ENCODE measurements around the gene PTPRE. TPM values are rescaled to one million over a fixed set of nuclear protein-coding genes. Genes with fewer than 3 reads are reported as not detected.

PTPRE gene
- total RNA-seq, 1 experiment from 2014 or later, result 0.50 TPM

DNA sequence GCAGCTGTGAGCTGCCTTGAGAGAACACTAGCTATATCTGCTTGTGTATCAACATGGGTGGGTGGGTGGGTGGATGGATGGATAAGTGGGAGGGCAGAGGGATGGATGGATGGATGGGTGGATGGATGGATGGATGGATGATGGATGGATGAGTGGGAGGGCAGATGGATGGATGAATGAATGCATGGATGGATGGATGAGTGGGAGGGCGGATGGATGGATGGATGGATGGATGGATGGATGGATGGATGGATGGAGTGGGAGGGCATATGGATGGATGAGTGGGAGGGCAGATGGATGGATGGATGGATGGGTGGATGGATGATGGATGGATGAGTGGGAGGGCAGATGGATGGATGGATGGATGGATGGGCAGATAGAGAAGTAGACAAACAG, 143.2 kb downstream of the PTPRE start:
- no peaks in the 10 kb centered on the region for H3K36me3 Mint-ChIP-seq (ENCODE audit: insufficient read depth, unreplicated experiment)
- Histone ChIP-seq H3K4me1 (no peaks in the 10 kb centered on the region), H3K36me3 (ENCODE audit: control insufficient read depth, insufficient read depth, low read length) (no peaks in the 10 kb centered on the region), H3K9me3 (no peaks in the 10 kb centered on the region), H3K4me3 (ENCODE audit: low read depth, low read length) (no peak overlapping the region), H3K27me3 (replicated peaks; ENCODE audit: control insufficient read depth, insufficient read depth, low read length) (no peaks in the 10 kb centered on the region)
- no peak overlapping the region for H3K27ac Mint-ChIP-seq (ENCODE audit: unreplicated experiment)
- no peaks in the 10 kb centered on the region for H3K27me3 Mint-ChIP-seq (ENCODE audit: insufficient read depth, unreplicated experiment)
- POLR2A ChIA-PET, result no interaction called here
- TF ChIP-seq, protein P1, sequence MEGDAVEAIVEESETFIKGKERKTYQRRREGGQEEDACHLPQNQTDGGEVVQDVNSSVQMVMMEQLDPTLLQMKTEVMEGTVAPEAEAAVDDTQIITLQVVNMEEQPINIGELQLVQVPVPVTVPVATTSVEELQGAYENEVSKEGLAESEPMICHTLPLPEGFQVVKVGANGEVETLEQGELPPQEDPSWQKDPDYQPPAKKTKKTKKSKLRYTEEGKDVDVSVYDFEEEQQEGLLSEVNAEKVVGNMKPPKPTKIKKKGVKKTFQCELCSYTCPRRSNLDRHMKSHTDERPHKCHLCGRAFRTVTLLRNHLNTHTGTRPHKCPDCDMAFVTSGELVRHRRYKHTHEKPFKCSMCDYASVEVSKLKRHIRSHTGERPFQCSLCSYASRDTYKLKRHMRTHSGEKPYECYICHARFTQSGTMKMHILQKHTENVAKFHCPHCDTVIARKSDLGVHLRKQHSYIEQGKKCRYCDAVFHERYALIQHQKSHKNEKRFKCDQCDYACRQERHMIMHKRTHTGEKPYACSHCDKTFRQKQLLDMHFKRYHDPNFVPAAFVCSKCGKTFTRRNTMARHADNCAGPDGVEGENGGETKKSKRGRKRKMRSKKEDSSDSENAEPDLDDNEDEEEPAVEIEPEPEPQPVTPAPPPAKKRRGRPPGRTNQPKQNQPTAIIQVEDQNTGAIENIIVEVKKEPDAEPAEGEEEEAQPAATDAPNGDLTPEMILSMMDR (IDR thresholded peaks at IDR 0.05; ENCODE audit: insufficient read depth in 1 of 2, low read depth in 1 of 2, low read length in 1 of 2, severe bottlenecking in 1 of 2, unreplicated experiment in 1 of 2), result no peak
- DNase-seq, result no peak
- H3K9me3 Mint-ChIP-seq (ENCODE audit: unreplicated experiment), result no peaks in the 10 kb centered on the region
- intact Hi-C loops (cut with micrococcal nuclease; ENCODE audit: unreplicated experiment), result no loop called here
- no peaks in the 10 kb centered on the region for H3K4me1 Mint-ChIP-seq (ENCODE audit: low read depth, unreplicated experiment)
- CTCF ChIA-PET, result no interaction called here
- no peak overlapping the region for H3K4me3 Mint-ChIP-seq (ENCODE audit: unreplicated experiment)
- BruUV-seq (replicated peaks), result no TSS peak

DNA sequence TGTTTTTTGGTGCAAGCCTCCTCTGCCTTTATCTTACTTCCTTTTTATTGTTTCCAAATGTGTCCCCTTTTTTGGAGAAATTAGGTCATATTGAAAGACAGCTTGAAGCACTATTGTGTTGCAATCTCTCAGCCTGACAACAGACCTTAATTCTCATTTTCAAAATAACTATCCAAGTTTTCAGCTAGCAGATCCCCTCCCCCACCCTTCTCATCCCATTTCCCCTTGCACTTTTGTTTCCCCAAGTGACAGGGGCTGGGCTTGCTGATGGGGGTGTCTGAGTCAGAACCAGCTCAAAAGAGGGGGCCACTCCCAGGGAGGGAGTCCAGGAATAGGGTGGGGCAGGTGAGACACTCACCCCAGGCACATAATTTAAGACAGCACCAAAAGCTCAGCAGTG, 144.0 kb downstream of the PTPRE start:
- peak in 1 of 2 experiments; percentile 3 for DNase-seq
- CTCF ChIA-PET, result no interaction called here
- TF ChIP-seq, protein P1 (IDR thresholded peaks at IDR 0.05; ENCODE audit: insufficient read depth in 1 of 2, low read depth in 1 of 2, low read length in 1 of 2, severe bottlenecking in 1 of 2, unreplicated experiment in 1 of 2), result no peak

DNA sequence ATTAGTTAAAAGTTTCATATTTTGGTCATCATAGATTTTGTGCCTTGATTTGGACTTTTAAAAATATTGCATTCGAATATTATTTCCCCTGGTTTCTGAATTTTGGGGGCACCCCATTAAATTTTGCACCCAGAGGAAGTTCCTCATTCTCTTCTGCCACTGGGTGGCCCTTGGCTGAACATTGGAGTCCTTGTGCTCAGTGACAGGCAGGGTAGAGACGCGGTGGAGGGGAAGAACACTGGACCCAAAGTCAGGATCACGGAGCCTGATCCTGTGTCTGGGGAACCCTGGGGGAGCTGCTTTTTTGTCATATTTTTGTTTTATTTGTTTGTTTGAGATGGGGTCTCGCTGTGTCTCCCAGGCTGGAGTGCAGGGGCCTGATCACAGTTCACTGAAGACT, 144.6 kb downstream of the PTPRE start:
- ChIA-PET CTCF (no interaction called here), POLR2A (no interaction called here)
- H3K9me3 Mint-ChIP-seq (ENCODE audit: unreplicated experiment), result no peaks in the 10 kb centered on the region
- TF ChIP-seq, protein P1 (IDR thresholded peaks at IDR 0.05; ENCODE audit: insufficient read depth in 1 of 2, low read depth in 1 of 2, low read length in 1 of 2, severe bottlenecking in 1 of 2, unreplicated experiment in 1 of 2), result no peak
- Histone ChIP-seq H3K27me3 (replicated peaks; ENCODE audit: control insufficient read depth, insufficient read depth, low read length) (no peaks in the 10 kb centered on the region), H3K4me1 (no peaks in the 10 kb centered on the region), H3K4me3 (ENCODE audit: low read depth, low read length) (no peak overlapping the region), H3K9me3 (no peaks in the 10 kb centered on the region), H3K36me3 (ENCODE audit: control insufficient read depth, insufficient read depth, low read length) (no peaks in the 10 kb centered on the region)
- H3K36me3 Mint-ChIP-seq (ENCODE audit: insufficient read depth, unreplicated experiment), result no peaks in the 10 kb centered on the region
- H3K4me3 Mint-ChIP-seq (ENCODE audit: unreplicated experiment), result no peak overlapping the region
- peak in 1 of 2 experiments; percentile 6 for DNase-seq
- intact Hi-C loops (cut with micrococcal nuclease; ENCODE audit: unreplicated experiment), result no loop called here
- no peaks in the 10 kb centered on the region for H3K27me3 Mint-ChIP-seq (ENCODE audit: insufficient read depth, unreplicated experiment)
- no TSS peak for BruUV-seq (replicated peaks)
- H3K27ac Mint-ChIP-seq (ENCODE audit: unreplicated experiment), result no peak overlapping the region
- no peaks in the 10 kb centered on the region for H3K4me1 Mint-ChIP-seq (ENCODE audit: low read depth, unreplicated experiment)

More for the DNA sequence above, 144.0 kb downstream of the PTPRE start:
- Mint-ChIP-seq H3K4me1 (ENCODE audit: low read depth, unreplicated experiment) (no peaks in the 10 kb centered on the region), H3K4me3 (ENCODE audit: unreplicated experiment) (no peak overlapping the region), H3K9me3 (ENCODE audit: unreplicated experiment) (no peaks in the 10 kb centered on the region), H3K27me3 (ENCODE audit: insufficient read depth, unreplicated experiment) (no peaks in the 10 kb centered on the region), H3K36me3 (ENCODE audit: insufficient read depth, unreplicated experiment) (no peaks in the 10 kb centered on the region), H3K27ac (ENCODE audit: unreplicated experiment) (no peak overlapping the region)
- intact Hi-C loops (cut with micrococcal nuclease; ENCODE audit: unreplicated experiment), result no loop called here
- H3K27me3 ChIP-seq (replicated peaks; ENCODE audit: control insufficient read depth, insufficient read depth, low read length), result no peaks in the 10 kb centered on the region
- no peak overlapping the region for H3K4me3 ChIP-seq (ENCODE audit: low read depth, low read length)
- POLR2A ChIA-PET, result no interaction called here
- H3K9me3 ChIP-seq, result no peaks in the 10 kb centered on the region
- no TSS peak for BruUV-seq (replicated peaks)
- H3K4me1 ChIP-seq, result no peaks in the 10 kb centered on the region
- H3K36me3 ChIP-seq (ENCODE audit: control insufficient read depth, insufficient read depth, low read length), result no peaks in the 10 kb centered on the region
